Left forelimb (tissue), 1 donor: ENCODE measurements around the gene TIRAP.

Source experiments
- DNase-seq: peaks from one replicate; pipeline ENCODE4 v3.0.0-alpha.2; 2018; ENCODE audit warnings: low spot score

TIRAP gene

GRCh38 chr11:126322996-126323395, 40.1 kb downstream of the TIRAP start:
- DNase-seq = no peak

- DNase-seq = no peak
Measured at GRCh38 chr11:126327281-126328000, 44.5 kb downstream of the TIRAP start.

GRCh38 chr11:126328001-126328390, 45.1 kb downstream of the TIRAP start:
- no peak for DNase-seq

- no peak for DNase-seq
Measured at GRCh38 chr11:126328444-126328843, 45.6 kb downstream of the TIRAP start.

GRCh38 chr11:126328938-126329643, 46.2 kb downstream of the TIRAP start:
- DNase-seq = no peak

- DNase-seq = no peak
Measured at GRCh38 chr11:126329644-126330211, 46.8 kb downstream of the TIRAP start.

- no peak for DNase-seq
Measured at GRCh38 chr11:126331286-126331685, 48.4 kb downstream of the TIRAP start.

- DNase-seq = no peak
Measured at GRCh38 chr11:126332221-126332711, 49.4 kb downstream of the TIRAP start.

GRCh38 chr11:126333142-126333541, 50.2 kb downstream of the TIRAP start:
- DNase-seq = no peak

GRCh38 chr11:126334659-126335462, 52.0 kb downstream of the TIRAP start:
- DNase-seq = peak; percentile 57

GRCh38 chr11:126335463-126335760, 52.5 kb downstream of the TIRAP start:
- peak; percentile 42 for DNase-seq

GRCh38 chr11:126336138-126336541, 53.2 kb downstream of the TIRAP start:
- peak; percentile 45 for DNase-seq

GRCh38 chr11:126336671-126337101, 53.8 kb downstream of the TIRAP start:
- DNase-seq = peak; percentile 61

GRCh38 chr11:126337126-126337473, 54.2 kb downstream of the TIRAP start:
- peak; percentile 38 for DNase-seq

- peak; percentile 57 for DNase-seq
Measured at GRCh38 chr11:126337474-126338241, 54.8 kb downstream of the TIRAP start.

- DNase-seq = peak; percentile 26
Measured at GRCh38 chr11:126338346-126339055, 55.6 kb downstream of the TIRAP start.

GRCh38 chr11:126339073-126339862, 56.4 kb downstream of the TIRAP start:
- peak; percentile 64 for DNase-seq

GRCh38 chr11:126339863-126340434, 57.1 kb downstream of the TIRAP start:
- DNase-seq = no peak

- no peak for DNase-seq
Measured at GRCh38 chr11:126340960-126341606, 58.2 kb downstream of the TIRAP start.
